Left ventricle myocardium inferior (tissue), 1 donor: ENCODE measurements around the gene PTPRQ. TPM values are rescaled to one million over a fixed set of nuclear protein-coding genes. Genes with fewer than 3 reads are reported as not detected.
"Not testable (repeated sequence)": the region's sequence is repeated elsewhere in the genome, so short reads cannot be mapped to it uniquely, and the experiment has no call there.

Experiments used
- DNase-seq: peaks from one replicate; pipeline ENCODE4 v3.0.0-alpha.2; 2020
- H3K27ac ChIP-seq: fragments of 200-600 bp; replicated peaks from 2 replicates; pipeline ENCODE4 v1.8.0; 2021
- H3K27me3 ChIP-seq: fragments of 200-600 bp; 2 replicates; pipeline ENCODE4 v1.8.0; 2021; ENCODE audit warnings: low read depth
- H3K36me3 ChIP-seq: fragments of 200-600 bp; 2 replicates; pipeline ENCODE4 v1.8.0; 2021
- H3K4me1 ChIP-seq: fragments of 200-600 bp; 2 replicates; pipeline ENCODE4 v1.8.0; 2021
- H3K4me3 ChIP-seq: fragments of 200-600 bp; 2 replicates; pipeline ENCODE4 v1.8.0; 2021; ENCODE audit warnings: mild to moderate bottlenecking, moderate library complexity
- H3K9me3 ChIP-seq: fragments of 200-600 bp; replicated peaks from 2 replicates; pipeline ENCODE4 v1.8.0; 2021
- intact Hi-C: fragments of 100-400 bp; cut with micrococcal nuclease; formaldehyde crosslinking; loops from one replicate; pipeline ENCODE4 v1.11.0; 2022
- total RNA-seq: library from RNA; stranded (reverse); fragmentation: NEBNext Ultra II Directional; extraction: Animal tissue kit (Norgen Biotek cat#: 25700); gene quantifications from one replicate; pipeline ENCODE4 v1.2.1, GENCODE V29; 2021
- TF ChIP-seq, protein P1 (sequence below): fragments of 200-600 bp; IDR thresholded peaks from 2 replicates; pipeline ENCODE4 v1.8.0; 2021; ENCODE audit warnings: antibody characterized with exemption, mild to moderate bottlenecking, borderline replicate concordance
- donor health status: DM: no; HTN: yes; CAD: no; lungs with severe emphysema.

The PTPRQ gene
- total RNA-seq, 1 donor from 2014 or later: 0.27 TPM

DNA sequence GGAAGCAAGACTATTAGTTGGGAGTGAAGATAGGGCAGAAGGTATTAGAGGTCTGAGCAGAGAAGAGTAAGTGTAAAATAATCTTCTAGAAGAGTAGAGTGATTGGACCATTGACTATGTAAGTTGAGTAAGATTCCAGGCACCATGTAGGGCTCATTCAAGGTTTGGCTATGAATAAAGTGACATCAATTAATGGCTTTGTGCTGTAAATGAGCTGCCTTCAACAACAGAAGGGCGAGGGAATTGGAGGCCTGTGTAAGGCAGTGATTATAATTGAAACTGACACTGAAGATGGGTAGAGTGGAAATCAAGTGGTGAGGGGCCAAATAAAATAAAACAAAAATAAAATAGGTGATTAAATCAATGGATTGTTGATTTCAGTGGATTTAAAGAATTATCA is 26.4 kb downstream of the PTPRQ start:
- no peak for DNase-seq
- intact Hi-C loops: loop anchor here (10.0 kb wide), 1 partner anchor 294 kb away; no protein-coding TSS in a partner anchor
- Histone ChIP-seq H3K36me3 (no peaks in the 10 kb centered on the region), H3K4me3 (no peak overlapping the region), H3K27me3 (no peaks in the 10 kb centered on the region), H3K9me3 (no peaks in the 10 kb centered on the region), H3K27ac (no peak overlapping the region), H3K4me1 (no peaks in the 10 kb centered on the region)
- TF ChIP-seq, protein P1, sequence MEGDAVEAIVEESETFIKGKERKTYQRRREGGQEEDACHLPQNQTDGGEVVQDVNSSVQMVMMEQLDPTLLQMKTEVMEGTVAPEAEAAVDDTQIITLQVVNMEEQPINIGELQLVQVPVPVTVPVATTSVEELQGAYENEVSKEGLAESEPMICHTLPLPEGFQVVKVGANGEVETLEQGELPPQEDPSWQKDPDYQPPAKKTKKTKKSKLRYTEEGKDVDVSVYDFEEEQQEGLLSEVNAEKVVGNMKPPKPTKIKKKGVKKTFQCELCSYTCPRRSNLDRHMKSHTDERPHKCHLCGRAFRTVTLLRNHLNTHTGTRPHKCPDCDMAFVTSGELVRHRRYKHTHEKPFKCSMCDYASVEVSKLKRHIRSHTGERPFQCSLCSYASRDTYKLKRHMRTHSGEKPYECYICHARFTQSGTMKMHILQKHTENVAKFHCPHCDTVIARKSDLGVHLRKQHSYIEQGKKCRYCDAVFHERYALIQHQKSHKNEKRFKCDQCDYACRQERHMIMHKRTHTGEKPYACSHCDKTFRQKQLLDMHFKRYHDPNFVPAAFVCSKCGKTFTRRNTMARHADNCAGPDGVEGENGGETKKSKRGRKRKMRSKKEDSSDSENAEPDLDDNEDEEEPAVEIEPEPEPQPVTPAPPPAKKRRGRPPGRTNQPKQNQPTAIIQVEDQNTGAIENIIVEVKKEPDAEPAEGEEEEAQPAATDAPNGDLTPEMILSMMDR: no peak

DNA sequence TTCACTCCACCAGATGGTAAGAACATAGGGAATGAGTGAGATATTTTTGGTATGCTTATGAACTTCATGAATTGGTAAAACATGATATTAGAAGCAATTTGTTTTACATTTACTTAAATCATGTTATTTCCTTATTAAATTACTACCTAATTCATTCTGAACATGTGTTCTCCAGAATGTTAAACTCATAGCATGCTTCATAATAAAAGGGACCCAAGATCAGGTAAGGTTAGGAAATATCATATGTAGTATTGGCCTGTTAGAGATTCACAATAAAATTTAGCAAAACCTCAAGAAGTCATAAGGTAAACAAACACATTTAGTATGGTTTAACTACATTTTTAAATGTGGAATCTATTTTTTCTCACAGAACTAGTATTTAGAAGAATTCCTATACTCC is 28.2 kb downstream of the PTPRQ start:
- no peaks in the 10 kb centered on the region for H3K27me3 ChIP-seq
- H3K9me3 ChIP-seq: no peaks in the 10 kb centered on the region
- no peaks in the 10 kb centered on the region for H3K4me1 ChIP-seq
- DNase-seq: no peak
- TF ChIP-seq, protein P1: no peak
- no peaks in the 10 kb centered on the region for H3K36me3 ChIP-seq
- no peak overlapping the region for H3K27ac ChIP-seq
- intact Hi-C loops: loop anchor here (10.0 kb wide), 1 partner anchor 293 kb away; no protein-coding TSS in a partner anchor
- no peak overlapping the region for H3K4me3 ChIP-seq

DNA sequence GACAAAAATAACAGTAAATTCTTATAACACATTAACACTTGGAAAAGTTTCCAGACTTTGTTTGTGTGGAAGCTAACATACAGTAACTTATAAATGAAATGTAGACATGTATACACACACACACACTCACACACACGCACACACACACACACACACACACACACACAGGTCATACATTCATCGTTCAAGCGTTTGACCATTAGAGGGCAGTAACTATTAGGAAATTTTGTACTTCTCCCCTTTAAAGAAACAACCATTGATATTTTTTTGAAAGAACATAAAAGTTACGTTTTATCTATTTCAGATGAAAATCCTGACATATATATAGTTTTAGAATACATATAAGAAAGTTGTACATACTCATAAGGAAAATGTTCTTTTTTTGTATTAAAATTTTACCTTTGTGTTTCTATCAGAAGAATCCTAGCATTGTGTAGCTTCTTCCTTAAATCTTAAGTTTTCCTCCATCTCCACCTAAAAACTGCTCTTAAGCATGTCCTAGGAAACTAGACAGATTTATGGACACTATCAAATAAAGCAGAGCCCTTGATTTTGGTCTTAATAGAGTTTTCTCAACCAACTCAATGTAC is 29.0 kb downstream of the PTPRQ start:
- Histone ChIP-seq H3K27ac (no peak overlapping the region), H3K36me3 (no peaks in the 10 kb centered on the region), H3K4me3 (no peak overlapping the region), H3K4me1 (no peaks in the 10 kb centered on the region), H3K9me3 (no peaks in the 10 kb centered on the region), H3K27me3 (no peaks in the 10 kb centered on the region)
- intact Hi-C loops: loop anchor here (10.0 kb wide), 1 partner anchor 292 kb away; no protein-coding TSS in a partner anchor
- TF ChIP-seq, protein P1: peak; percentile 50
- no peak for DNase-seq

DNA sequence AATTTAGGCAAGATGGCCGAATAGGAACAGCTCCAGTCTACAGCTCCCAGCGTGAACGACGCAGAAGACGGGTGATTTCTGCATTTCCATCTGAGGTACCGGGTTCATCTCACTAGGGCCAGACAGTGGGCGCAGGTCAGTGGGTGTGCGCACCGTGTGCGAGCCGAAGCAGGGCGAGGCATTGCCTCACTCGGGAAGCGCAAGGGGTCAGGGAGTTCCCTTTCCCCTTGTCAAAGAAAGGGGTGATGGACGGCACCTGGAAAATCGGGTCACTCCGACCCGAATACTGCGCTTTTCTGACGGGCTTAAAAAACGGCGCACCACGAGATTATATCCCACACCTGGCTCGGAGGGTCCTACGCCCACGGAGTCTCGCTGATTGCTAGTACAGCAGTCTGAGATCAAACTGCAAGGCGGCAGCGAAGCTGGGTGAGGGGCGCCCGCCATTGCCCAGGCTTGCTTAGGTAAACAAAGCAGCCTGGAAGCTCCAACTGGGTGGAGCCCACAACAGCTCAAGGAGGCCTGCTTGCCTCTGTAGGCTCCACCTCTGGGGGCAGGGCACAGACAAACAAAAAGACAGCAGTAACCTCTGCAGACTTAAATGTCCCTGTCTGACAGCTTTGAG is 33.6 kb downstream of the PTPRQ start:
- H3K27ac ChIP-seq, H3K36me3 ChIP-seq, DNase-seq, H3K4me3 ChIP-seq, H3K9me3 ChIP-seq, H3K27me3 ChIP-seq, H3K4me1 ChIP-seq: not testable (repeated sequence)
- intact Hi-C loops: loop anchor here (10.0 kb wide), 1 partner anchor 287 kb away; no protein-coding TSS in a partner anchor

DNA sequence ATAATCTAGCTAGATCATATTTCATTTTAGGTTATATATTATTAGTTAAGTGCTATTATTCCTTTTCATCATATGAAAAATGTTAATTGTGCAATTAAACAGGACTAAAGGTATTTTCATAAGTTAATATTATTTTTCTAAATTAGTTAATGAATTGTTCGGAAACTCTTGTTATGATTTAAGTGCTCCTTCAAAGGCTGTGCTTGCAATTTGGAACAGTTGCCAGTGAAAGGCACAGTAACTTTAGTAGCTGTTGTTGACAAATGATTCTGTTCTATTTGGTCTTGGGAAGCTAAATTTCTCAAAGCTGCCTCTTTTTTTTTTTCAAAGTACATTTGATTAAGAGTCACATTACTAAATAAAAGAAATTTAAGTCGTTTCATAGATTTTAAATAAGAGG is 40.7 kb downstream of the PTPRQ start:
- H3K9me3 ChIP-seq: peaks cover 11% of the 10 kb centered on the region
- intact Hi-C loops: no loop called here
- TF ChIP-seq, protein P1: no peak
- DNase-seq: no peak
- H3K4me1 ChIP-seq: no peaks in the 10 kb centered on the region
- no peaks in the 10 kb centered on the region for H3K27me3 ChIP-seq
- no peak overlapping the region for H3K27ac ChIP-seq
- no peak overlapping the region for H3K4me3 ChIP-seq
- H3K36me3 ChIP-seq: no peaks in the 10 kb centered on the region
